Upper lobe of left lung (tissue), 6 donors: ENCODE measurements around the gene SNCB. TPM values are rescaled to one million over a fixed set of nuclear protein-coding genes. Genes with fewer than 3 reads are reported as not detected.

Experiments used
- ATAC-seq, 2 donors: fragments of 200-7000 bp; cut with Tn5 transposase; one replicate each; pipeline ENCODE4 v1.9.1; 2022; ENCODE audit warnings: mild to moderate bottlenecking in 2 of 2, moderate library complexity in 2 of 2; ENCODE audit not compliant: low FRiP score in 2 of 2
- DNase-seq, 2 donors: peaks; one replicate each; pipeline ENCODE4 v3.0.0-alpha.2; 2019 to 2020
- H3K27ac ChIP-seq, 4 donors: fragments of 200-600 bp; sonication (generic); one replicate each; pipeline ENCODE4 v1.5.1; 2016 to 2019
- H3K27me3 ChIP-seq, 4 donors: fragments of 200-600 bp; sonication (generic); one replicate each; pipeline ENCODE4 v1.5.1; 2017 to 2019
- H3K36me3 ChIP-seq, 4 donors: fragments of 200-600 bp; sonication (generic); one replicate each; pipeline ENCODE4 v1.5.1; 2016 to 2019
- H3K4me1 ChIP-seq, 4 donors: fragments of 200-600 bp; sonication (generic); one replicate each; pipeline ENCODE4 v1.5.1; 2018 to 2019
- H3K4me3 ChIP-seq, 4 donors: fragments of 200-600 bp; sonication (generic); one replicate each; pipeline ENCODE4 v1.5.1; 2017 to 2019; ENCODE audit warnings: mild to moderate bottlenecking in 2 of 4, moderate library complexity in 1 of 4
- H3K9me3 ChIP-seq, 4 donors: fragments of 200-600 bp; sonication (generic); one replicate each; pipeline ENCODE4 v1.5.1; 2018 to 2019
- CTCF ChIP-seq, 6 experiments: fragments of 450-650 bp in 4 of 6; fragments of 200-600 bp in 2 of 6; sonication (generic) in 2 of 6; IDR thresholded peaks; one replicate each; pipeline ENCODE4 v1.5.1; 2016 to 2019; ENCODE audit warnings: antibody characterized with exemption in 6 of 6
- EP300 ChIP-seq, 4 donors: sonication (generic); formaldehyde crosslinking; IDR thresholded peaks; one replicate each; pipeline ENCODE4 v1.5.1; 2017; ENCODE audit warnings: antibody characterized with exemption in 4 of 4, control low read depth in 2 of 4
- POLR2A ChIP-seq, 4 donors: fragments of 450-650 bp; IDR thresholded peaks; one replicate each; pipeline ENCODE4 v1.5.1; 2016 to 2017; ENCODE audit warnings: antibody characterized with exemption in 4 of 4, mild to moderate bottlenecking in 2 of 4
- POLR2AphosphoS5 ChIP-seq, 2 donors: sonication (generic); formaldehyde crosslinking; IDR thresholded peaks; one replicate each; pipeline ENCODE4 v1.5.1; 2017; ENCODE audit warnings: antibody characterized with exemption in 2 of 2
- WGBS, 2 donors: methylation state at CpG; one replicate each; pipeline ENCODE4 v1.1.5; 2017 to 2018; 5-methylcytosine and 5-hydroxymethylcytosine counted together
- total RNA-seq, 6 donors: library from RNA; depleted of rRNA in 4 of 6; stranded (reverse); fragments of >200 nt in 4 of 6; gene quantifications; one replicate each; pipeline versions ENCODE4 v1.1.0 to v1.2.1, GENCODE V29; 2016 to 2021
- donor health status: DM: no; HTN: no; CAD: no; lungs with moderate emphysema.
- donor health status: DM: no; HTN: yes; CAD: no; lungs with severe emphysema.

SNCB gene
- total RNA-seq, 6 donors from 2014 or later: not detected

- peaks cover 0 to 9% (median 0%) of the 10 kb centered on the region in 4 donors for H3K4me1 ChIP-seq
- peaks cover 0 to 13% (median 6%) of the 10 kb centered on the region in 4 donors for H3K27me3 ChIP-seq
- H3K9me3 ChIP-seq: no peaks in the 10 kb centered on the region
- H3K36me3 ChIP-seq: no peaks in the 10 kb centered on the region
- H3K4me3 ChIP-seq: no peak overlapping the region
- TF ChIP-seq POLR2AphosphoS5 (IDR thresholded peaks at IDR 0.05): no peak
- TF ChIP-seq EP300 (IDR thresholded peaks at IDR 0.05): no peak
- TF ChIP-seq CTCF (IDR thresholded peaks at IDR 0.05): no peak
- no peak for TF ChIP-seq POLR2A (IDR thresholded peaks at IDR 0.05)
- H3K27ac ChIP-seq: no peak overlapping the region
- DNase-seq (no peak), ATAC-seq (no peak)
- WGBS, 2 donors: 36 to 41% methylated on average over 6 to 10 of the region's 10 CpGs
These were observed 46.1 kb upstream of the SNCB start for GRCh38 chr5:176676361-176676824.

GRCh38 chr5:176675676-176676360, 45.5 kb upstream of the SNCB start:
- Histone ChIP-seq H3K27ac (no peak overlapping the region), H3K27me3 (peaks cover 0 to 13% (median 6%) of the 10 kb centered on the region in 4 donors), H3K9me3 (no peaks in the 10 kb centered on the region), H3K4me3 (no peak overlapping the region), H3K4me1 (peaks cover 0 to 9% (median 0%) of the 10 kb centered on the region in 4 donors), H3K36me3 (no peaks in the 10 kb centered on the region)
- TF ChIP-seq EP300 (IDR thresholded peaks at IDR 0.05): no peak
- TF ChIP-seq CTCF (IDR thresholded peaks at IDR 0.05): peak in 2 of 6 experiments; percentile 19 to 34
- 61 to 70% methylated on average over 19 of the region's 19 CpGs for WGBS, 2 donors
- ATAC-seq (no peak), DNase-seq (no peak)

GRCh38 chr5:176674799-176675198, 44.5 kb upstream of the SNCB start:
- TF ChIP-seq POLR2AphosphoS5 (IDR thresholded peaks at IDR 0.05) (no peak), EP300 (IDR thresholded peaks at IDR 0.05) (no peak), POLR2A (IDR thresholded peaks at IDR 0.05) (no peak), CTCF (IDR thresholded peaks at IDR 0.05) (no peak)
- ATAC-seq (no peak), DNase-seq (no peak)
- WGBS, 2 donors: 82 to 86% methylated on average over 17 of the region's 17 CpGs
- H3K36me3 ChIP-seq: no peaks in the 10 kb centered on the region
- peaks cover 0 to 2% (median 0%) of the 10 kb centered on the region in 4 donors for H3K4me1 ChIP-seq
- peaks cover 0 to 6% (median 2%) of the 10 kb centered on the region in 4 donors for H3K27me3 ChIP-seq
- H3K9me3 ChIP-seq: no peaks in the 10 kb centered on the region
- H3K4me3 ChIP-seq: no peak overlapping the region
- no peak overlapping the region for H3K27ac ChIP-seq

GRCh38 chr5:176673651-176674583, 43.6 kb upstream of the SNCB start:
- TF ChIP-seq POLR2AphosphoS5 (IDR thresholded peaks at IDR 0.05): no peak
- no peak for TF ChIP-seq POLR2A (IDR thresholded peaks at IDR 0.05)
- TF ChIP-seq CTCF (IDR thresholded peaks at IDR 0.05): no peak
- TF ChIP-seq EP300 (IDR thresholded peaks at IDR 0.05): no peak
- Histone ChIP-seq H3K27me3 (no peaks in the 10 kb centered on the region), H3K27ac (no peak overlapping the region), H3K4me1 (no peaks in the 10 kb centered on the region), H3K9me3 (no peaks in the 10 kb centered on the region), H3K36me3 (no peaks in the 10 kb centered on the region), H3K4me3 (no peak overlapping the region)
- WGBS, 2 donors: 79 to 84% methylated on average over 14 to 18 of the region's 18 CpGs
- no peak for ATAC-seq
- DNase-seq: no peak
